ENCODE data around the gene THEM4.

- no peak for TF ChIP-seq CTCF (IDR thresholded peaks at IDR 0.05; ENCODE audit: insufficient read depth, low read depth, low read length)
- TF ChIP-seq EZH2 (IDR thresholded peaks at IDR 0.05; ENCODE audit: insufficient read depth, low read length): no peak
Observed at GRCh38 chr1:151902858-151903257, 6.5 kb downstream of the THEM4 start.

Measured in astrocyte (in vitro differentiated cells and primary cell).